K562 (cell line): Measurements from ENCODE around the gene PDIA5. TPM values are rescaled to one million over a fixed set of nuclear protein-coding genes. Genes with fewer than 3 reads are reported as not detected.

Experiments
- ATAC-seq: fragments of 200-7000 bp; cut with Tn5 transposase; 3 replicates; pipeline ENCODE4 v1.9.1; 2020; ENCODE audit warnings: moderate library complexity
- BruUV-seq: library from RNA; stranded (reverse); fragments of 400-500 nt; replicated peaks from 2 replicates; lab custom pipeline; 2021; lab: Mats Ljungman, UMichigan
- CTCF ChIA-PET: fragments of 300-600 bp; formaldehyde crosslinking; extraction: SDS; loops from one replicate; lab custom pipeline; 2021; ENCODE audit warnings: low intra/inter-chr PET ratio; lab: Yijun Ruan, JAX
- POLR2A ChIA-PET: fragments of 300-600, 350-650 bp; sonication (Branson Sonifier 250); formaldehyde crosslinking; extraction: SDS; loops from one replicate; lab custom pipeline; 2021; ENCODE audit warnings: antibody characterized with exemption, inconsistent platforms; lab: Yijun Ruan, JAX
- DNase-seq, 4 experiments: peaks; one replicate each; pipeline versions ENCODE4 v3.0.0 to v3.0.0-alpha.2; 2011 to 2018; ENCODE audit warnings: low spot score in 3 of 4, mixed read lengths in 3 of 4; ENCODE audit errors: extremely low read depth in 1 of 4
- FAIRE-seq: peaks from 2 replicates; lab custom pipeline; 2011; peaks lifted over from hg19 to GRCh38; lab: Jason Lieb, UNC
- H2AFZ ChIP-seq: 2 replicates; pipeline ENCODE4 v1.6.0; 2011; ENCODE audit warnings: low read depth, low read length, control low read depth, inconsistent platforms
- H3K27ac ChIP-seq: fragments of 200-600 bp; 3 replicates; pipeline ENCODE4 v1.8.0; 2011; ENCODE audit warnings: low read depth, mild to moderate bottlenecking, control low read depth, inconsistent platforms, low read length, moderate library complexity, mixed read lengths; ENCODE audit errors: extremely low read depth
- H3K27me3 ChIP-seq, 2 experiments: fragments of 300-600 bp in 1 of 2; 2 replicates in 1 of 2; 3 replicates in 1 of 2; pipeline versions ENCODE4 v1.6.0 to v1.8.0; 2011; ENCODE audit warnings: inconsistent platforms in 2 of 2, low read length in 2 of 2, mild to moderate bottlenecking in 1 of 2, mixed read lengths in 1 of 2, moderate library complexity in 1 of 2; ENCODE audit not compliant: control insufficient read depth in 2 of 2, insufficient read depth in 2 of 2
- H3K36me3 ChIP-seq: fragments of 300-600 bp; 3 replicates; pipeline ENCODE4 v1.8.0; 2011; ENCODE audit warnings: mild to moderate bottlenecking, low read length, inconsistent platforms; ENCODE audit not compliant: control insufficient read depth, insufficient read depth
- H3K4me1 ChIP-seq, 2 experiments: fragments of 200-600 bp in 1 of 2; replicated peaks in 1 of 2; 2 replicates in 1 of 2; 3 replicates in 1 of 2; pipeline versions ENCODE4 v1.5.1 to v1.8.0; 2011; ENCODE audit warnings: inconsistent platforms in 2 of 2, low read length in 2 of 2, mild to moderate bottlenecking in 1 of 2, mixed read lengths in 1 of 2, moderate library complexity in 1 of 2; ENCODE audit not compliant: control insufficient read depth in 2 of 2, insufficient read depth in 2 of 2
- H3K4me2 ChIP-seq: 2 replicates; pipeline ENCODE4 v1.6.1; 2011; ENCODE audit warnings: low read length, control low read depth, inconsistent platforms, mixed read lengths; ENCODE audit not compliant: insufficient read depth
- H3K4me3 ChIP-seq: fragments of 200-600 bp; sonication (generic), shearing (Covaris generic); 2 replicates; pipeline ENCODE4 v1.5.1; 2016; ENCODE audit warnings: control low read depth, inconsistent platforms
- H3K79me2 ChIP-seq: fragments of 200-600 bp; 3 replicates; pipeline ENCODE4 v1.8.0; 2011; ENCODE audit warnings: low read length, inconsistent platforms; ENCODE audit not compliant: control insufficient read depth, insufficient read depth
- H3K9ac ChIP-seq, 2 experiments: 2 replicates each; pipeline versions ENCODE4 v1.6.0 to v1.6.1; 2011; ENCODE audit warnings: low read depth in 2 of 2, low read length in 2 of 2, control low read depth in 1 of 2, inconsistent platforms in 1 of 2, mild to moderate bottlenecking in 1 of 2, mixed read lengths in 1 of 2; ENCODE audit not compliant: insufficient read depth in 1 of 2
- H3K9me1 ChIP-seq: one replicate; pipeline ENCODE4 v1.6.0; 2011; ENCODE audit warnings: inconsistent platforms, mild to moderate bottlenecking, low read length, moderate library complexity; ENCODE audit not compliant: control insufficient read depth, insufficient read depth
- H3K9me3 ChIP-seq: replicated peaks from 2 replicates; pipeline ENCODE4 v1.5.1; 2011; ENCODE audit warnings: low read depth, low read length, inconsistent platforms; ENCODE audit not compliant: control insufficient read depth, insufficient read depth
- H4K20me1 ChIP-seq: replicated peaks from 2 replicates; pipeline ENCODE4 v1.6.1; 2011; ENCODE audit warnings: low read length, inconsistent platforms, mixed read lengths; ENCODE audit not compliant: control insufficient read depth, insufficient read depth
- IRF1 ChIP-seq: sonication (generic); formaldehyde crosslinking; IDR thresholded peaks from 2 replicates; pipeline ENCODE4 v1.8.0; 2022; ENCODE audit warnings: missing genetic modification reagents, mild to moderate bottlenecking, borderline replicate concordance
- LCOR ChIP-seq: sonication (generic); formaldehyde crosslinking; IDR thresholded peaks from 2 replicates; pipeline ENCODE4 v1.8.0; 2022; ENCODE audit warnings: mild to moderate bottlenecking, missing genetic modification reagents
- PURB ChIP-seq: sonication (generic); formaldehyde crosslinking; IDR thresholded peaks from 2 replicates; pipeline ENCODE4 v1.9.0; 2021; ENCODE audit warnings: low read depth, mild to moderate bottlenecking, missing genetic modification reagents
- THRB ChIP-seq: fragments of 450-650 bp; formaldehyde crosslinking; conservative IDR thresholded peaks from 2 replicates; pipeline ENCODE4 v1.4.0; 2022; ENCODE audit warnings: mild to moderate bottlenecking, missing genetic modification characterization
- ZNF584 ChIP-seq: fragments of 200-800 bp; sonication (Bioruptor generic); IDR thresholded peaks from 2 replicates; pipeline ENCODE4 v1.6.1; 2016; ENCODE audit warnings: low read depth, mild to moderate bottlenecking, missing genetic modification characterization, missing compliant biosample characterization
- WGBS: fragments of 100-300 bp; shearing (Covaris generic); methylation state at CpG from one replicate; pipeline ENCODE4 v1.1.6; 2016; ENCODE audit warnings: low coverage, mixed read lengths; ENCODE audit not compliant: insufficient coverage; ENCODE audit errors: missing lambda C conversion rate; 5-methylcytosine and 5-hydroxymethylcytosine counted together
- in situ Hi-C: fragments of 300-500 bp; cut with MboI; formaldehyde crosslinking; loops from 4 replicates; pipeline ENCODE4 v1.15.0; 2018; ENCODE audit warnings: inconsistent platforms, mixed read lengths
- intact Hi-C: fragments of 100-400 bp; cut with micrococcal nuclease; formaldehyde crosslinking; loops from 2 replicates; pipeline ENCODE4 v1.14.2; 2022
- polyA plus RNA-seq, 8 experiments: library from polyadenylated mRNA; depleted of rRNA in 4 of 8; stranded (reverse) in 5 of 8; unstranded in 3 of 8; fragments of >200 nt; fragmentation: Nextera tagmentation in 2 of 8; fragmentation: Illumina TruSeq in 1 of 8; extraction: Ambion mirVana in 2 of 8; extraction: Trizol in 1 of 8; gene quantifications; 2 replicates each; pipeline versions ENCODE4 v1.2.1 to v1.2.3, GENCODE V29; 2011 to 2014; ENCODE audit warnings: inconsistent platforms in 1 of 8, missing spikeins in 1 of 8
- total RNA-seq, 7 experiments: library from RNA; depleted of rRNA in 6 of 7; stranded (reverse); fragments of >200 nt in 6 of 7; fragmentation: Illumina TruSeq in 2 of 7; extraction: Trizol in 2 of 7; gene quantifications; 2 replicates each; pipeline versions ENCODE4 v1.2.1 to v1.2.3, GENCODE V29; 2011 to 2021; ENCODE audit warnings: low replicate concordance in 1 of 7

PDIA5 gene
- total and polyA plus RNA-seq, 9 of the 15 experiments (the other 6 are each of a cell fraction or from before 2014, with no cell fraction given) = 3.4 to 31.8 (median 19.6) TPM

- TF ChIP-seq ZNF584 (CRISPR knock-in tag) = no peak
- no peak for TF ChIP-seq LCOR (CRISPR knock-in tag)
- no peak for TF ChIP-seq PURB
- TF ChIP-seq THRB (CRISPR knock-in tag) = no peak
- no peak for TF ChIP-seq IRF1 (CRISPR knock-in tag)
- Histone ChIP-seq H3K79me2 (no peaks in the 10 kb centered on the region), H3K9me3 (no peaks in the 10 kb centered on the region), H3K4me3 (no peak overlapping the region), H3K4me2 (no peak overlapping the region), H3K9ac (no peak overlapping the region), H3K36me3 (no peaks in the 10 kb centered on the region), H3K4me1 (no peaks in the 10 kb centered on the region), H3K27ac (no peak overlapping the region), H4K20me1 (no peaks in the 10 kb centered on the region), H2AFZ (no peak overlapping the region), H3K27me3 (peaks cover 3 to 16% of the 10 kb centered on the region in 2 experiments; a peak in 4 of 5 replicates), H3K9me1 (no peaks in the 10 kb centered on the region)
- WGBS = 0% methylated on average over 3 of the region's 3 CpGs
- no TSS peak for BruUV-seq
- in situ Hi-C loops (no loop called here), intact Hi-C loops (loop anchor here (10.0 kb wide), 1 partner anchor 230 kb away; no protein-coding TSS in a partner anchor)
- ATAC-seq (no peak), DNase-seq (no peak), FAIRE-seq (no peak)
- CTCF ChIA-PET = interaction anchor here (1.7 kb wide), 1 partner anchor 224 kb away, joined by 6 read pairs; no protein-coding TSS in a partner anchor
- POLR2A ChIA-PET = no interaction called here
These were observed 31.8 kb upstream of the PDIA5 start for GRCh38 chr3:123034996-123035395.
